ENCODE results near the gene ICAM3.
A peak's percentile ranks its signal among the peaks of the same experiment; 100 is the strongest.

The ICAM3 gene

GRCh38 chr19:10294368-10294697, 45.1 kb downstream of the ICAM3 start:
- no peak for DNase-seq
- in situ Hi-C loops (cut with MboI; ENCODE audit: low pct_unique_long_range_greater_than_20kb, low sequenced_read_pairs): no loop called here

DNA sequence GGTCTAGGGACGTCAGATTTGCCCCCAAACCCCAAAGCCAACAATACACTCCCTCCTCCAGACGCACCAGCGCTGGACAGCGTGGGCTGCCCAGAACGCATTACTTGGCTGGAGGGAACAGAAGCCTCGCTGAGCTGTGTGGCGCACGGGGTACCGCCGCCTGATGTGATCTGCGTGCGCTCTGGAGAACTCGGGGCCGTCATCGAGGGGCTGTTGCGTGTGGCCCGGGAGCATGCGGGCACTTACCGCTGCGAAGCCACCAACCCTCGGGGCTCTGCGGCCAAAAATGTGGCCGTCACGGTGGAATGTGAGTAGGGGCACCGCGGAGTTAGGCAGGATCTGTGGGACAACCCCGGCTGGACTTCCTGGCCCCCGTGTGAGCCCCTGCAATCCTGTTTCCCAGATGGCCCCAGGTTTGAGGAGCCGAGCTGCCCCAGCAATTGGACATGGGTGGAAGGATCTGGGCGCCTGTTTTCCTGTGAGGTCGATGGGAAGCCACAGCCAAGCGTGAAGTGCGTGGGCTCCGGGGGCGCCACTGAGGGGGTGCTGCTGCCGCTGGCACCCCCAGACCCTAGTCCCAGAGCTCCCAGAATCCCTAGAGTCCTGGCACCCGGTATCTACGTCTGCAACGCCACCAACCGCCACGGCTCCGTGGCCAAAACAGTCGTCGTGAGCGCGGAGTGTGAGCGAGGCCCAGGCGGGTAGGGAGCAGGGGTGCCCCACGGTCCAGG, 45.6 kb downstream of the ICAM3 start:
- in situ Hi-C loops (cut with MboI; ENCODE audit: low pct_unique_long_range_greater_than_20kb, low sequenced_read_pairs): no loop called here

GRCh38 chr19:10292789-10293636, 46.4 kb downstream of the ICAM3 start:
- DNase-seq: no peak
- in situ Hi-C loops (cut with MboI; ENCODE audit: low pct_unique_long_range_greater_than_20kb, low sequenced_read_pairs): no loop called here

More for the DNA sequence above, 45.6 kb downstream of the ICAM3 start:
- DNase-seq: no peak

DNA sequence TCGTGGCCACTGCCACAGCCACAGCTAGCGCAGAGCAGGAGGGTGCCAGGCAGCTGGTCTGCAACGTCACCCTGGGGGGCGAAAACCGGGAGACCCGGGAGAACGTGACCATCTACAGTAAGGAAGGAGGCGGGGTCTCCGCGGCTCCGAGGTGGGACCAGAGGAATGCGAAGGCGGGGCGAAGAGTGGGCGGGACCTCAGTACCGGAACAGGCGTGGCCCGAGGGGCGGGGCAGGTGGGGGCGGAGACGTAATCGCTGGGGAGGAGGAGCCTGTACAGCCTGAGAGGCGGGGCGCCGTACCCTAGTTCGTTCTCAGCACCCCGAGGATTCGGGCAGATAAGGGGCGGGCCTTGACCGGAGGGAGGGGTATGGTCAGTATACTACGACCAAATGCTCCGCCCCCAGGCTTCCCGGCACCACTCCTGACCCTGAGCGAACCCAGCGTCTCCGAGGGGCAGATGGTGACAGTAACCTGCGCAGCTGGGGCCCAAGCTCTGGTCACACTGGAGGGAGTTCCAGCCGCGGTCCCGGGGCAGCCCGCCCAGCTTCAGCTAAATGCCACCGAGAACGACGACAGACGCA, 47.1 kb downstream of the ICAM3 start:
- in situ Hi-C loops (cut with MboI; ENCODE audit: low pct_unique_long_range_greater_than_20kb, low sequenced_read_pairs): no loop called here
- peak; percentile 67 for DNase-seq

DNA sequence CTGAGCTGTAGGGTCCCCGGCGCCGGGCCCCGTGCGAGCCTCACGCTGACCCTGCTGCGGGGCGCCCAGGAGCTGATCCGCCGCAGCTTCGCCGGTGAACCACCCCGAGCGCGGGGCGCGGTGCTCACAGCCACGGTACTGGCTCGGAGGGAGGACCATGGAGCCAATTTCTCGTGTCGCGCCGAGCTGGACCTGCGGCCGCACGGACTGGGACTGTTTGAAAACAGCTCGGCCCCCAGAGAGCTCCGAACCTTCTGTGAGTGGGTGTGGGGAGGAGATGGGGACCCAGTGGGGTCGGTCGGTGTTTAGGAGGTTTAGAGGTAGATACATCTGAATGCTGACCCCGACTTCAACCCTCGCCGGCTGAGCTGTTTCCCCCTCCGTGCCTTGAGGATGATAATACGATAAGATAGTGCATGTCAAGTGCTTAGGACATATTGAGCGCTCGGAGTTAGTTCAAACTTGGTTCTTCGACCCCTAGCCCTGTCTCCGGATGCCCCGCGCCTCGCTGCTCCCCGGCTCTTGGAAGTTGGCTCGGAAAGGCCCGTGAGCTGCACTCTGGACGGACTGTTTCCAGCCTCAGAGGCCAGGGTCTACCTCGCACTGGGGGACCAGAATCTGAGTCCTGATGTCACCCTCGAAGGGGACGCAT, 47.7 kb downstream of the ICAM3 start:
- in situ Hi-C loops (cut with MboI; ENCODE audit: low pct_unique_long_range_greater_than_20kb, low sequenced_read_pairs): no loop called here
- DNase-seq: no peak

GRCh38 chr19:10290876-10291553, 48.4 kb downstream of the ICAM3 start:
- peak; percentile 65 for DNase-seq
- in situ Hi-C loops (cut with MboI; ENCODE audit: low pct_unique_long_range_greater_than_20kb, low sequenced_read_pairs): no loop called here

GRCh38 chr19:10290357-10290875, 49.0 kb downstream of the ICAM3 start:
- in situ Hi-C loops (cut with MboI; ENCODE audit: low pct_unique_long_range_greater_than_20kb, low sequenced_read_pairs): no loop called here
- peak; percentile 34 for DNase-seq

GRCh38 chr19:10289836-10290356, 49.5 kb downstream of the ICAM3 start, which contains the start of gene ICAM5:
TSS of gene ICAM5 (plus strand) at chr19:10289952. CDS start at chr19:10290044, 92 bp downstream.
- DNase-seq: peak; percentile 53
- in situ Hi-C loops (cut with MboI; ENCODE audit: low pct_unique_long_range_greater_than_20kb, low sequenced_read_pairs): no loop called here

DNA sequence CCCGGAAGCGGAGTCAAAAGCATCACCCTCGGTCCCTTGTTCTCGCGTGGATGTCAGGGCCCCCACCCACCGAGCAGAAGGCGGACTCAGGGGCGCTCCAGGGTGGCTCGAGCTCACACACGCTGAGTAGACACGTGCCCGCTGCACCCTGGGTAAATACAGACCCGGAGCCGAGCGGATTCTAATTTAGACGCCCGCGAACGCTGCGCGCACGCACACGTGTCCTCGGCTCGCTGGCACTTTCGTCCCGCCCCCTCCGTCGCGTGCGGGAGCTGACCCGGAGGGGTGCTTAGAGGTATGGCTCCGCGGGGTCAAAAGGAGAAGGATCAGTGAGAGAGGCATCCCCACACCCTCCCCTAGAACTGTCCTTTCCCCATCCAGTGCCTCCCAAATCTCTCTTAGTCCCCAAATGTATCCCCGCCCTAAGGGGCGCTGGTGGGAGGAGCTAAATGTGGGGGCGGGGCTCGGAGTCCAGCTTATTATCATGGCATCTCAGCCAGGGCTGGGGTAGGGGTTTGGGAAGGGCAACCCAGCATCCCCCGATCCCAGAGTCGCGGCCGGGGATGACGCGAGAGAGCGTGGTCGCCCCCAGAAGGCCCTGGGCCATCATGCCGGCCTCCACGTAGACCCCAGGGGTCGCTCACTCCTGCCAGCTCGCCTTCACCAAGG, 50.1 kb downstream of the ICAM3 start:
- DNase-seq: peak; percentile 94
- in situ Hi-C loops (cut with MboI; ENCODE audit: low pct_unique_long_range_greater_than_20kb, low sequenced_read_pairs): no loop called here

DNA sequence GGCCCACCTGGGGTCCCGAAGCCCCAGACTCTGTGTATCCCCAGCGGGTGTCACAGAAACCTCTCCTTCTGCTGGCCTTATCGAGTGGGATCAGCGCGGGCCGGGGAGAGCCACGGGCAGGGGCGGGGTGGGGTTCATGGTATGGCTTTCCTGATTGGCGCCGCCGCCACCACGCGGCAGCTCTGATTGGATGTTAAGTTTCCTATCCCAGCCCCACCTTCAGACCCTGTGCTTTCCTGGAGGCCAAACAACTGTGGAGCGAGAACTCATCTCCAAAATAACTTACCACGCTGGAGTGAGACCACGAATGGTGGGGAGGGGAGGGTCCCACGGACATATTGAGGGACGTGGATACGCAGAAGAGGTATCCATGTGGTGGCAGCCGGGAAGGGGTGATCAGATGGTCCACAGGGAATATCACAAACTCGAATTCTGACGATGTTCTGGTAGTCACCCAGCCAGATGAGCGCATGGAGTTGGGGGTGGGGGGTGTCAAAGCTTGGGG, 50.7 kb downstream of the ICAM3 start:
- DNase-seq: peak; percentile 87

DNA sequence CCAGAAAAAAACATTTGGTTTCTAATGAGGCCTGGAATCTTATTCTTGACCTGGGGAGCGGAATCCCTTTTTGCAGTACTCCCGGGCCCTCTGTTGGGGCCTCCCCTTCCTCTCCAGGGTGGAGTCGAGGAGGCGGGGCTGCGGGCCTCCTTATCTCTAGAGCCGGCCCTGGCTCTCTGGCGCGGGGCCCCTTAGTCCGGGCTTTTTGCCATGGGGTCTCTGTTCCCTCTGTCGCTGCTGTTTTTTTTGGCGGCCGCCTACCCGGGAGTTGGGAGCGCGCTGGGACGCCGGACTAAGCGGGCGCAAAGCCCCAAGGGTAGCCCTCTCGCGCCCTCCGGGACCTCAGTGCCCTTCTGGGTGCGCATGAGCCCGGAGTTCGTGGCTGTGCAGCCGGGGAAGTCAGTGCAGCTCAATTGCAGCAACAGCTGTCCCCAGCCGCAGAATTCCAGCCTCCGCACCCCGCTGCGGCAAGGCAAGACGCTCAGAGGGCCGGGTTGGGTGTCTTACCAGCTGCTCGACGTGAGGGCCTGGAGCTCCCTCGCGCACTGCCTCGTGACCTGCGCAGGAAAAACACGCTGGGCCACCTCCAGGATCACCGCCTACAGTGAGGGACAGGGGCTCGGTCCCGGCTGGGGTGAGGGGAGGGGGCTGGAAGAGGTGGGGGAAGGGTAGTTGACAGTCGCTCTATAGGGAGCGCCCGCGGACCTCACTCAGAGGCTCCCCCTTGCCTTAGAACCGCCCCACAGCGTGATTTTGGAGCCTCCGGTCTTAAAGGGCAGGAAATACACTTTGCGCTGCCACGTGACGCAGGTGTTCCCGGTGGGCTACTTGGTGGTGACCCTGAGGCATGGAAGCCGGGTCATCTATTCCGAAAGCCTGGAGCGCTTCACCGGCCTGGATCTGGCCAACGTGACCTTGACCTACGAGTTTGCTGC, 52.4 kb downstream of the ICAM3 start, which contains the start of gene ICAM4:
Gene ICAM4 (plus strand): TSS at position 153 of the 935 bp plus-strand sequence. CDS start 58 bp downstream, at position 211.
- in situ Hi-C loops (cut with MboI; ENCODE audit: low pct_unique_long_range_greater_than_20kb, low sequenced_read_pairs): no loop called here
- peak; percentile 92 for DNase-seq

More for the DNA sequence above, 50.7 kb downstream of the ICAM3 start:
- in situ Hi-C loops (cut with MboI; ENCODE audit: low pct_unique_long_range_greater_than_20kb, low sequenced_read_pairs): no loop called here

DNA sequence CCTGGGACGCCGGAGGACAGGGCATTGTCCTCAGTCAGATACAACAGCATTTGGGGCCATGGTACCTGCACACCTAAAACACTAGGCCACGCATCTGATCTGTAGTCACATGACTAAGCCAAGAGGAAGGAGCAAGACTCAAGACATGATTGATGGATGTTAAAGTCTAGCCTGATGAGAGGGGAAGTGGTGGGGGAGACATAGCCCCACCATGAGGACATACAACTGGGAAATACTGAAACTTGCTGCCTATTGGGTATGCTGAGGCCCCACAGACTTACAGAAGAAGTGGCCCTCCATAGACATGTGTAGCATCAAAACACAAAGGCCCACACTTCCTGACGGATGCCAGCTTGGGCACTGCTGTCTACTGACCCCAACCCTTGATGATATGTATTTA, 54.0 kb downstream of the ICAM3 start:
- in situ Hi-C loops (cut with MboI; ENCODE audit: low pct_unique_long_range_greater_than_20kb, low sequenced_read_pairs): no loop called here
- DNase-seq: peak; percentile 40

DNA sequence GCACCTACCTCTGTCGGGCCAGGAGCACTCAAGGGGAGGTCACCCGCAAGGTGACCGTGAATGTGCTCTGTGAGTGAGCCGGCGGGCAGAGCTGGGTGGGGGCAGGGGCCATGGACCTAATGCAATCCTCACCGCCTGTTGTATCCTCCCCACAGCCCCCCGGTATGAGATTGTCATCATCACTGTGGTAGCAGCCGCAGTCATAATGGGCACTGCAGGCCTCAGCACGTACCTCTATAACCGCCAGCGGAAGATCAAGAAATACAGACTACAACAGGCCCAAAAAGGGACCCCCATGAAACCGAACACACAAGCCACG, 54.5 kb downstream of the ICAM3 start:
- in situ Hi-C loops (cut with MboI; ENCODE audit: low pct_unique_long_range_greater_than_20kb, low sequenced_read_pairs): no loop called here
- DNase-seq: no peak

GRCh38 chr19:10284065-10284959, 55.1 kb downstream of the ICAM3 start:
- in situ Hi-C loops (cut with MboI; ENCODE audit: low pct_unique_long_range_greater_than_20kb, low sequenced_read_pairs): no loop called here
- no peak for DNase-seq
